Transverse colon (tissue), 4 donors: Measurements from ENCODE around the gene RELN.

Source experiments
- CTCF ChIP-seq, 5 experiments: fragments of 200-600 bp in 3 of 5; fragments of 450-650 bp in 2 of 5; sonication (generic) in 3 of 5; IDR thresholded peaks; 1 replicate in 2 of 5; 2 replicates in 3 of 5; pipeline ENCODE4 v1.5.1; 2016 to 2017; ENCODE audit warnings: antibody characterized with exemption in 5 of 5, inconsistent platforms in 3 of 5, mild to moderate bottlenecking in 2 of 5, moderate library complexity in 1 of 5
- POLR2A ChIP-seq: fragments of 450-650 bp; IDR thresholded peaks from one replicate; pipeline ENCODE4 v1.6.1; 2016; ENCODE audit warnings: antibody characterized with exemption, mild to moderate bottlenecking, moderate library complexity
- POLR2AphosphoS5 ChIP-seq, 3 donors: sonication (generic); formaldehyde crosslinking; IDR thresholded peaks; one replicate each; pipeline ENCODE4 v1.6.1; 2016; ENCODE audit warnings: antibody characterized with exemption in 3 of 3

- TF ChIP-seq CTCF (IDR thresholded peaks at IDR 0.05) (no peak), POLR2AphosphoS5 (IDR thresholded peaks at IDR 0.05) (no peak), POLR2A (no peak)
These were observed 180.0 kb downstream of the RELN start for GRCh38 chr7:103809229-103809994.
